CD14-positive monocyte (primary cell): ENCODE measurements around the gene NDST4. TPM values are rescaled to one million over a fixed set of nuclear protein-coding genes. Genes with fewer than 3 reads are reported as not detected.

ENCODE experiments used
- DNase-seq, 3 donors: peaks; one replicate each; pipeline ENCODE4 v3.0.0-alpha.2; 2011 to 2022
- H2AFZ ChIP-seq: 2 replicates; pipeline ENCODE4 v1.6.0; 2012; ENCODE audit warnings: mild to moderate bottlenecking, low read depth, low read length, inconsistent platforms; ENCODE audit not compliant: insufficient read depth, poor library complexity, severe bottlenecking
- H3K27ac ChIP-seq, 2 donors: 1 replicate in 1 of 2; 2 replicates in 1 of 2; pipeline ENCODE4 v1.5.1; 2012 to 2013; ENCODE audit warnings: low read length in 2 of 2, control low read depth in 1 of 2, inconsistent platforms in 1 of 2, low read depth in 1 of 2, mild to moderate bottlenecking in 1 of 2
- H3K27me3 ChIP-seq, 2 donors: one replicate each; pipeline versions ENCODE4 v1.6.0 to v1.6.1; 2011 to 2013; ENCODE audit warnings: low read length in 2 of 2; ENCODE audit not compliant: control insufficient read depth in 2 of 2, insufficient read depth in 2 of 2
- H3K36me3 ChIP-seq, 2 donors: replicated peaks in 1 of 2; 1 replicate in 1 of 2; 2 replicates in 1 of 2; pipeline versions ENCODE4 v1.5.1 to v1.6.1; 2012 to 2013; ENCODE audit warnings: low read length in 2 of 2, control low read depth in 1 of 2, inconsistent platforms in 1 of 2, mild to moderate bottlenecking in 1 of 2; ENCODE audit not compliant: insufficient read depth in 2 of 2, control insufficient read depth in 1 of 2
- H3K4me1 ChIP-seq, 2 donors: 1 replicate in 1 of 2; 2 replicates in 1 of 2; pipeline versions ENCODE4 v1.5.1 to v1.6.1; 2012 to 2013; ENCODE audit warnings: low read length in 2 of 2, control low read depth in 1 of 2, inconsistent platforms in 1 of 2, mild to moderate bottlenecking in 1 of 2, moderate library complexity in 1 of 2; ENCODE audit not compliant: insufficient read depth in 2 of 2, control insufficient read depth in 1 of 2
- H3K4me2 ChIP-seq: replicated peaks from 2 replicates; pipeline ENCODE3; 2012; ENCODE audit warnings: low read length, moderate library complexity, mild to moderate bottlenecking; ENCODE audit not compliant: poor library complexity, severe bottlenecking; ENCODE audit errors: extremely low read depth
- H3K4me3 ChIP-seq, 3 experiments: fragments of 200-600 bp in 1 of 3; sonication (generic) in 1 of 3; replicated peaks in 1 of 3; 1 replicate in 2 of 3; 2 replicates in 1 of 3; pipeline ENCODE4 v1.5.1; 2011 to 2013; ENCODE audit warnings: low read length in 3 of 3, mild to moderate bottlenecking in 3 of 3, control low read depth in 2 of 3, low read depth in 2 of 3, inconsistent platforms in 1 of 3, moderate library complexity in 1 of 3
- H3K79me2 ChIP-seq: 2 replicates; pipeline ENCODE4 v1.6.0; 2012; ENCODE audit warnings: mild to moderate bottlenecking, control low read depth, inconsistent platforms, low read length, moderate library complexity; ENCODE audit not compliant: insufficient read depth
- H3K9ac ChIP-seq: 2 replicates; pipeline ENCODE4 v1.6.0; 2017; ENCODE audit warnings: low read length, mild to moderate bottlenecking; ENCODE audit not compliant: insufficient read depth, poor library complexity, severe bottlenecking
- H3K9me3 ChIP-seq, 2 donors: replicated peaks in 1 of 2; 1 replicate in 1 of 2; 2 replicates in 1 of 2; pipeline versions ENCODE4 v1.5.1 to v1.6.1; 2012 to 2013; ENCODE audit warnings: low read length in 2 of 2, control low read depth in 1 of 2; ENCODE audit not compliant: control insufficient read depth in 1 of 2, insufficient read depth in 1 of 2
- H4K20me1 ChIP-seq: 2 replicates; pipeline ENCODE4 v1.6.0; 2012; ENCODE audit warnings: mild to moderate bottlenecking, low read length, control low read depth, moderate library complexity; ENCODE audit not compliant: insufficient read depth
- H3K27ac Mint-ChIP-seq, 7 donors: one replicate each; pipeline ENCODE4 v1.8.0; 2020; ENCODE audit warnings: mild to moderate bottlenecking in 7 of 7, mixed read lengths in 7 of 7, moderate library complexity in 6 of 7, inconsistent platforms in 2 of 7
- H3K27me3 Mint-ChIP-seq, 3 donors: one replicate each; pipeline ENCODE4 v1.8.0; 2021 to 2022; ENCODE audit warnings: low read depth in 3 of 3, mild to moderate bottlenecking in 3 of 3, mixed read lengths in 3 of 3, moderate library complexity in 3 of 3, inconsistent platforms in 1 of 3
- H3K36me3 Mint-ChIP-seq, 2 donors: one replicate each; pipeline ENCODE4 v1.8.0; 2020; ENCODE audit warnings: mixed read lengths in 2 of 2, inconsistent platforms in 1 of 2, mild to moderate bottlenecking in 1 of 2
- H3K4me1 Mint-ChIP-seq: one replicate; pipeline ENCODE4 v1.8.0; 2020; ENCODE audit warnings: mild to moderate bottlenecking, mixed read lengths
- H3K4me3 Mint-ChIP-seq, 2 donors: one replicate each; pipeline ENCODE4 v1.8.0; 2020; ENCODE audit warnings: mild to moderate bottlenecking in 2 of 2, mixed read lengths in 2 of 2, moderate library complexity in 1 of 2
- H3K9me3 Mint-ChIP-seq, 7 donors: one replicate each; pipeline ENCODE4 v1.8.0; 2020 to 2022; ENCODE audit warnings: mixed read lengths in 7 of 7, mild to moderate bottlenecking in 6 of 7, moderate library complexity in 6 of 7, inconsistent platforms in 2 of 7
- WGBS: methylation state at CpG from one replicate; pipeline ENCODE4 v1.1.5; 2013; ENCODE audit warnings: missing lambda C conversion rate; ENCODE audit not compliant: insufficient coverage; 5-methylcytosine and 5-hydroxymethylcytosine counted together
- intact Hi-C, 2 donors: fragments of 100-400 bp; cut with micrococcal nuclease; formaldehyde crosslinking; loops; one replicate each; pipeline versions ENCODE4 v1.15.0 to v1.15.1; 2023
- polyA plus RNA-seq, 3 donors: library from polyadenylated mRNA; depleted of rRNA in 1 of 3; unstranded in 2 of 3; stranded (reverse) in 1 of 3; fragments of 300-500 nt in 2 of 3; fragments of >200 nt in 1 of 3; fragmentation: Illumina TruSeq in 2 of 3; gene quantifications; 1 replicate in 2 of 3; 2 replicates in 1 of 3; pipeline ENCODE4 v1.2.3, GENCODE V29; 2012 to 2021
- TF ChIP-seq, protein P1 (sequence below): fragments of 200-600 bp; IDR thresholded peaks from one replicate; pipeline ENCODE4 v1.8.0; 2022; ENCODE audit warnings: antibody characterized with exemption, mild to moderate bottlenecking

Gene NDST4
- polyA plus RNA-seq, 3 donors, result not detected

DNA sequence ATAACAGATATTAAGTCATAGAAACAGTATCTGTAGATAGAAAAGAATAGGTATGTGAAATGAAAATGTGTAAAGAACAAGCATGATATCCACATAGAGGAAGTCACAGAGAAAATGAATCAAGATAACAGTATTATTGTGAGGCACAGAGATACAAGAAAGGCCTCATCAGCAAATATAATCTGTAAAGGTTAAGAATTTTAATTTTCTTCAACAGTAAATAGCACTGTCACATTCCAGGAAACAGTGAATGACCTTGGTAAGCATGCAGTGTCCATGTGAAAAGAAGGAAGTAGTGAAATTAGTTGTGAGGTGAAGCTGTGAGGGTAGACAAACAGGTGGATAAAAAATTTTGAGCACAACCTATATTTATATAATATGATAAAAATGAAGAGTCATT is 39.5 kb upstream of the NDST4 start:
- no peak overlapping the region for H3K4me2 ChIP-seq
- no peaks in the 10 kb centered on the region for H3K27me3 ChIP-seq
- Mint-ChIP-seq H3K27me3 (no peaks in the 10 kb centered on the region), H3K27ac (no peak overlapping the region), H3K36me3 (no peaks in the 10 kb centered on the region), H3K9me3 (no peaks in the 10 kb centered on the region), H3K4me3 (no peak overlapping the region), H3K4me1 (no peaks in the 10 kb centered on the region)
- TF ChIP-seq, protein P1, sequence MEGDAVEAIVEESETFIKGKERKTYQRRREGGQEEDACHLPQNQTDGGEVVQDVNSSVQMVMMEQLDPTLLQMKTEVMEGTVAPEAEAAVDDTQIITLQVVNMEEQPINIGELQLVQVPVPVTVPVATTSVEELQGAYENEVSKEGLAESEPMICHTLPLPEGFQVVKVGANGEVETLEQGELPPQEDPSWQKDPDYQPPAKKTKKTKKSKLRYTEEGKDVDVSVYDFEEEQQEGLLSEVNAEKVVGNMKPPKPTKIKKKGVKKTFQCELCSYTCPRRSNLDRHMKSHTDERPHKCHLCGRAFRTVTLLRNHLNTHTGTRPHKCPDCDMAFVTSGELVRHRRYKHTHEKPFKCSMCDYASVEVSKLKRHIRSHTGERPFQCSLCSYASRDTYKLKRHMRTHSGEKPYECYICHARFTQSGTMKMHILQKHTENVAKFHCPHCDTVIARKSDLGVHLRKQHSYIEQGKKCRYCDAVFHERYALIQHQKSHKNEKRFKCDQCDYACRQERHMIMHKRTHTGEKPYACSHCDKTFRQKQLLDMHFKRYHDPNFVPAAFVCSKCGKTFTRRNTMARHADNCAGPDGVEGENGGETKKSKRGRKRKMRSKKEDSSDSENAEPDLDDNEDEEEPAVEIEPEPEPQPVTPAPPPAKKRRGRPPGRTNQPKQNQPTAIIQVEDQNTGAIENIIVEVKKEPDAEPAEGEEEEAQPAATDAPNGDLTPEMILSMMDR, result no peak
- intact Hi-C loops, result no loop called here
- no peak for DNase-seq
- H3K9ac ChIP-seq, result no peak overlapping the region
- H3K4me1 ChIP-seq, result no peaks in the 10 kb centered on the region
- H3K36me3 ChIP-seq, result no peaks in the 10 kb centered on the region
- no peak overlapping the region for H2AFZ ChIP-seq
- H3K9me3 ChIP-seq, result no peaks in the 10 kb centered on the region
- H4K20me1 ChIP-seq, result no peaks in the 10 kb centered on the region
- H3K79me2 ChIP-seq, result no peaks in the 10 kb centered on the region
- no peak overlapping the region for H3K27ac ChIP-seq
- no peak overlapping the region for H3K4me3 ChIP-seq

DNA sequence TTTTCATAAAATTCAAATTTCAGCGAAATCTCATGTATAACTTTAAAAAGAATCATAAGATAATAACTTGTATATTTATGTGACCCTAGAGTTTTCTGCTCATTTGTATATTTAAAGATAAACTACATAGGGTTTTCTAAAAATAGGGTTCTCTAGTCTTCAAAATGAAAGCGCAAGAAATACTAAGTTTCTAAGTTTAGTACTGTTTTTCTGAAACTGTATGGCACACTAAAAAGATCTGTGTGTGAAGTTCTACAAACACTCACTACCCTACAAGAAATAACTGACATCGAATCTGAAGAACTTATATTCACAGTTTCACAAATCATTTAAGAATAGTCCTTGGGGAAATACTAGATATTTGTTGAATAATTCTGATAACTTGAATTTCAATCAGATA is 38.7 kb upstream of the NDST4 start:
- no peaks in the 10 kb centered on the region for H3K27me3 ChIP-seq
- Mint-ChIP-seq H3K4me3 (no peak overlapping the region), H3K27ac (no peak overlapping the region), H3K4me1 (no peaks in the 10 kb centered on the region), H3K36me3 (no peaks in the 10 kb centered on the region), H3K9me3 (no peaks in the 10 kb centered on the region), H3K27me3 (no peaks in the 10 kb centered on the region)
- intact Hi-C loops, result no loop called here
- no peak overlapping the region for H2AFZ ChIP-seq
- H3K36me3 ChIP-seq, result no peaks in the 10 kb centered on the region
- TF ChIP-seq, protein P1, result no peak
- no peaks in the 10 kb centered on the region for H3K79me2 ChIP-seq
- no CpG with 5 or more reads among the region's 3 CpGs for WGBS
- no peaks in the 10 kb centered on the region for H4K20me1 ChIP-seq
- H3K4me2 ChIP-seq, result no peak overlapping the region
- H3K4me1 ChIP-seq, result no peaks in the 10 kb centered on the region
- H3K9ac ChIP-seq, result no peak overlapping the region
- H3K9me3 ChIP-seq, result no peaks in the 10 kb centered on the region
- no peak overlapping the region for H3K4me3 ChIP-seq
- DNase-seq, result no peak
- H3K27ac ChIP-seq, result no peak overlapping the region
